Articular chondrocyte of knee joint (primary cell): ENCODE data around the gene THSD4. TPM values are rescaled to one million over a fixed set of nuclear protein-coding genes. Genes with fewer than 3 reads are reported as not detected.

ENCODE experiments used
- total RNA-seq: library from RNA; depleted of rRNA; stranded (reverse); fragments of >200 nt; gene quantifications from 2 replicates; pipeline ENCODE4 v1.2.3, GENCODE V29; 2012

Gene THSD4
- total RNA-seq: 5.4 TPM in 2 replicates

DNA sequence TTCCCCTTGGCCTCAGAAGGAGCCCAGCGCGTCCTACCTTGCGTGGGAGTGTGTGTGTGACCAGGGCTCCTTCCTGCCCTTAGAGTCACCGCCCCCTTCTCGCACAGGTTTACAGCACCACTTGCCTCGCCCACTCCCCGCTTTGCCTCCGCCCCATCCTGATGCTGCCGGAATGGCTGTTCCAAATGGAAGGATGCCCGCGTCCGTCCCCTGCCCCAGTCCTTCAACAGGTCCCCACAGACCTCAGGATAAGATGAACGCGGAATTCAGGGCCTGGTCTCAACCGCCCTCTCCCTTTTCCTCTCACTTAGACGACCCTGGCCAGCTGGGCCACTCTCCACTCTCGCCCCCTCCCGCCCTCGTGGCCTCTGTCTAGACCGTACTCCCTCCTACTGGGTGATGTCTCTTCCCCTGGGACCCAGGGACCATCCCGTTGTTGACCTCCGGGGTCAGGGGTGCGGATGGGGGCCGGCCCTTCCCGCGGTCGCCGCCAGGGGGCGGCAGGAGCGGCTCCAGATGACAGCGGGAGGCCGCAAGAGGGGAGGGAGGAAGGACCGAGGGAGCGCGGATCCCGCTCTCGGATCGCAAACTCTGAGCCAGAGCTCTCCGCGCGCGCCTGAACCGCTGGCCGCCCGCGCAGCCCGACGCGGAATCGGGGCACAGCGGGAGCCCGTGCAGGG, at the start of gene THSD4:
Gene THSD4, plus strand, starts transcription at position 585 of the 680 bp plus-strand sequence.

GRCh38 chr15:71810256-71811035, 695.2 kb downstream of the THSD4 start, which contains the start of gene NR2E3:
NR2E3 (plus strand) TSS chr15:71810554; CDS start chr15:71810744, 190 bp downstream.

Other genes with a start within 250 kb of the THSD4 start
- 2.4 and 2.7 TPM in 2 replicates for gene THAP10, start 223.0 kb upstream of the THSD4 start, total RNA-seq
- 20.3 and 22.2 TPM in 2 replicates for gene LRRC49, start 222.6 kb upstream of the THSD4 start, total RNA-seq